Measurements from ENCODE around the gene TDRD12.
"Not testable (repeated sequence)": the region's sequence is repeated elsewhere in the genome, so short reads cannot be mapped to it uniquely, and the experiment has no call there.

Gene TDRD12

DNA sequence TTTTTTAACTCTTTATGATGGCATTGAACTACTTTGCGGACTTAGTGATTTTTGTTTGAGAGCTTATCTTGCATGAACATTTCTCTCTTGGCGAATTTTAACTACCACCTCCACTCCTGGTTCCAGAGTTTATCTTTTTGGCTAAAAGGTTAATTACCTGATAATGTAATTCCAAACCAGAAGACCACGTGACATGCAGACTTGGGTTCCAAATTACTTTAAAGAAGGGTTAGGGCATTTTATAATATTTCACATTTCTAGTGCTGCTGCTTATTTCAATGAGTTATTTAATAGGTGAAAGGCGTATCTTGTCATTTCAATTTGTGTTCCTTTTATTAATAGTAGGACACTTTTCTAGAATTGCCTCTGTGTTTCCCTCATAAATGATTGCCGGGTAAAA lies 52.0 kb downstream of the TDRD12 start:
- in situ Hi-C loops (cut with HindIII; ENCODE audit: low sequenced_read_pairs): no loop called here
- TF ChIP-seq, protein P1, sequence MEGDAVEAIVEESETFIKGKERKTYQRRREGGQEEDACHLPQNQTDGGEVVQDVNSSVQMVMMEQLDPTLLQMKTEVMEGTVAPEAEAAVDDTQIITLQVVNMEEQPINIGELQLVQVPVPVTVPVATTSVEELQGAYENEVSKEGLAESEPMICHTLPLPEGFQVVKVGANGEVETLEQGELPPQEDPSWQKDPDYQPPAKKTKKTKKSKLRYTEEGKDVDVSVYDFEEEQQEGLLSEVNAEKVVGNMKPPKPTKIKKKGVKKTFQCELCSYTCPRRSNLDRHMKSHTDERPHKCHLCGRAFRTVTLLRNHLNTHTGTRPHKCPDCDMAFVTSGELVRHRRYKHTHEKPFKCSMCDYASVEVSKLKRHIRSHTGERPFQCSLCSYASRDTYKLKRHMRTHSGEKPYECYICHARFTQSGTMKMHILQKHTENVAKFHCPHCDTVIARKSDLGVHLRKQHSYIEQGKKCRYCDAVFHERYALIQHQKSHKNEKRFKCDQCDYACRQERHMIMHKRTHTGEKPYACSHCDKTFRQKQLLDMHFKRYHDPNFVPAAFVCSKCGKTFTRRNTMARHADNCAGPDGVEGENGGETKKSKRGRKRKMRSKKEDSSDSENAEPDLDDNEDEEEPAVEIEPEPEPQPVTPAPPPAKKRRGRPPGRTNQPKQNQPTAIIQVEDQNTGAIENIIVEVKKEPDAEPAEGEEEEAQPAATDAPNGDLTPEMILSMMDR (IDR thresholded peaks at IDR 0.05; ENCODE audit: low read depth, low read length): no peak
- no peak overlapping the region for H3K4me3 ChIP-seq (ENCODE audit: low read depth, low read length)
- DNase-seq (ENCODE audit: low read depth, low spot score): no peak

DNA sequence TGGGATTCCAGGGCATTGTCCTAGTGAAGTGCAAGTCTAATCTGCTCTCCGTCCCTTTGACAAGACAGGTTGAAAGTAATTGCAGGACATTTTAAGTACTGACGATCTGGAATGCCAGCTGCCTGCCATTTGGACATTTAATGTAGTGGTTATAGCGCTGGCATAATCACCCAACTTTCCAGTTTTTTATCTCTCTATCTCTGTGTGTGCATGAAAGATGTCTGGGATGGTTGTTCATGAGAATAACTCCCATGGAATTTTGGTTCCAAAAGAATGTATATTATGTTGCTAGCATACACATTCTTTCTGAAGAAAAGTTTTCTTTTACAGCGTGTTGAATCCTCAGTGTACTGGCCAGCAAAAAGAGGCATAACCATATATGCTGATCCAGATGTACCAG lies 53.6 kb downstream of the TDRD12 start:
- no peak for DNase-seq (ENCODE audit: low read depth, low spot score)
- TF ChIP-seq, protein P1 (IDR thresholded peaks at IDR 0.05; ENCODE audit: low read depth, low read length): no peak
- in situ Hi-C loops (cut with HindIII; ENCODE audit: low sequenced_read_pairs): no loop called here
- no peak overlapping the region for H3K4me3 ChIP-seq (ENCODE audit: low read depth, low read length)

DNA sequence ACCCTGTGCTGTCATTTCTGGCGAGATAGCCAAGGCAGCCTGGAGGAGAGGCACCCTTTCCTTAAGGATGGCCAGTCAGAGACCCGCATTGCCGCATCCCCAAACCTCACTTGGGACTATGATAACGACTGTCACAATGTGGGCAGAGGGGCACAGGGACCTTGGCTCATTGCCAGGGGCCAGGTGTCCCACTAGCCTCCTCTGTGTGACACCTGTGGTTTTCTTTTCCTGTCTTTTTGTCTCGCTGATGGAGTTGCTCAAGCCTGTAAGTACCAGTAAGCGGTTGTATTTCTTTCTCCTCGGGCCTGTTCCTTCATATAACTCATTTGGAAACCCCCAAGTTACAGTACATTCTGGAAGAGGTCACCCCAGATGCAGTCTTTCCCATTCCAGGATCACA lies 59.5 kb downstream of the TDRD12 start:
- in situ Hi-C loops (cut with HindIII; ENCODE audit: low sequenced_read_pairs): no loop called here
- TF ChIP-seq, protein P1 (IDR thresholded peaks at IDR 0.05; ENCODE audit: low read depth, low read length): no peak
- DNase-seq (ENCODE audit: low read depth, low spot score): no peak
- H3K4me3 ChIP-seq (ENCODE audit: low read depth, low read length): no peak overlapping the region

DNA sequence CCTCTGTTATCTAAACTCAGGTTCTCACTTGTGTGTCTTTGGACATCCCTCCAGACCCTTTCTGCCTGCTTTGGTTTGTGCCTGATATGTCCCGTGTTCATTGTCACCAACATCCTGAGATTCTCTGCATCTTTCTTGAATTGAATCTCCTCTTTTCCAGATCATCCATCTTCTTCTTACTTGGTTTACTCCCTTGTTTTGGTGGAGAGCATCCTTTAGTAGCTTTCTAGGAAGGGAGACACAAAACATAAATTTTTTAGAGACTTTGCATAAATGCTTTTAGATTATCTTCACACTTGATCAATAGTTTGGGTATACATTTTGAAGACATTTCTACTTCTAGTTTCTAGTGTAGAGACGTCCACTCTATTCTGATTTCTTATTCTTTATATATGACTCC lies 61.7 kb downstream of the TDRD12 start:
- no peak for DNase-seq (ENCODE audit: low read depth, low spot score)
- no peak overlapping the region for H3K4me3 ChIP-seq (ENCODE audit: low read depth, low read length)
- in situ Hi-C loops (cut with HindIII; ENCODE audit: low sequenced_read_pairs): no loop called here
- TF ChIP-seq, protein P1 (IDR thresholded peaks at IDR 0.05; ENCODE audit: low read depth, low read length): no peak

DNA sequence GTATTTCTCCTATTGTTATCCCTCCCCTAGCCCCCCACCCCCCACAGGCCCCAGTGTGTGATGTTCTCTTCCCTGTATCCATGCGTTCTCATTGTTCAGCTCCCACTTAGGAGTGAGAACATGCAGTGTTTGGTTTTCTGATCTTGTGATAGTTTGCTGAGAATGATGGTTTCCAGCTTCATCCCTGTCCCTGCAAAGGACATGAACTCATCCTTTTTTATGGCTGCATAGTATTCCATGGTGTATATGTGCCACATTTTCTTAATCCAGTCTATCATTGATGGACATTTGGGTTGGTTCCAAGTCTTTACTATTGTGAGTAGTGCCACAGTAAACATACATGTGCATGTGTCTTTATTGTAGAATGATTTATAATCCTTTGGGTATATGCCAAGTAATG lies 62.5 kb downstream of the TDRD12 start:
- in situ Hi-C loops (cut with HindIII; ENCODE audit: low sequenced_read_pairs); DNase-seq (ENCODE audit: low read depth, low spot score); H3K4me3 ChIP-seq (ENCODE audit: low read depth, low read length): not testable (repeated sequence)

DNA sequence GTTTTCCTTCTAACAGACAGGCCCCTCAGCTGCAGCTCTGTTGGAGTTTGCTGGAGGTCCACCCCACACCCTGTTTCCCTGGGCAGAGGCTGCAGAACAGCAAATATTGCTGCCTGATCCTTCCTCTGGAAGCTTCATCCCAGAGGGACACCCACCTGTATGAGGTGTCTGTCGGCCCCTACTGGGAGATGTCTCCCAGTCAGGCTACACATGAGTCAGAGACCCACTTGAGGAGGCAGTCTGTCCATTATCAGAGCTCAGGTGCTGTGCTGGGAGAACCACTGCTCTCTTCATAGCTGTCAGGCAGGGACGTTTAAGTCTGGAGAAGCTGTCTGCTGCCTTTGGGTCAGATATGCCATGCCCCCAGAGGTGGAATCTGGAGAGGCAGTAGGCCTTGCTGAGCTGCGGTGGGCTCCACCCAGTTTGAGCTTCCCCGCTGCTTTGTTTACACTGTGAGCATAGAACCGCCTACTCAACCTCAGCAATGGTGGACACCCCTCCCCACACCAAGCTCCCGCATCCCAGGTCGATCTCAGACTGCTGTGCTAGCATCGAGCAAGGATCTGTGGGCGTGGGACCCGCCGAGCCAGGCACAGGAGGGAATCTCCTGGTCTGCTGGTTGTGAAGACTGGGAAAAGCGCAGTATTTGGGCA lies 67.7 kb downstream of the TDRD12 start:
- H3K4me3 ChIP-seq (ENCODE audit: low read depth, low read length); in situ Hi-C loops (cut with HindIII; ENCODE audit: low sequenced_read_pairs); DNase-seq (ENCODE audit: low read depth, low spot score): not testable (repeated sequence)

DNA sequence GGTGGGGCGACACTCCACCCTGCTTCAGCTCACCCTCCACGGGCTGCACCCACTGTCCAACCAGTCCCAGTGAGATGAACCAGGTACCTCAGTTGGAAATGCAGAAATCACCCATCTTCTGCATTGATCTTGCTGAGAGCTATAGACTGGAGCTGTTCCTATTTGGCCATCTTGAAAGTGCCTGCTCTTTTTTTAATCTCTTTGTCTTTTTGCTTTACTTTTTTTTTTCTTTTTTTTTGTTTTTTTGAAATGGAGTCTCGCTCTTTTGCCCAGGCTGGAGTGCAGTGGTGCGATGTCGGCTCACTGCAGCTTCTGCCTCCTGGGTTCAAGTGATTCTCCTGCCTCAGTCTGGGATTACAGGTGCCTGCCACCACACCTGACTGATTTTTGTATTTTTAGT lies 68.3 kb downstream of the TDRD12 start:
- DNase-seq (ENCODE audit: low read depth, low spot score); in situ Hi-C loops (cut with HindIII; ENCODE audit: low sequenced_read_pairs); H3K4me3 ChIP-seq (ENCODE audit: low read depth, low read length): not testable (repeated sequence)

DNA sequence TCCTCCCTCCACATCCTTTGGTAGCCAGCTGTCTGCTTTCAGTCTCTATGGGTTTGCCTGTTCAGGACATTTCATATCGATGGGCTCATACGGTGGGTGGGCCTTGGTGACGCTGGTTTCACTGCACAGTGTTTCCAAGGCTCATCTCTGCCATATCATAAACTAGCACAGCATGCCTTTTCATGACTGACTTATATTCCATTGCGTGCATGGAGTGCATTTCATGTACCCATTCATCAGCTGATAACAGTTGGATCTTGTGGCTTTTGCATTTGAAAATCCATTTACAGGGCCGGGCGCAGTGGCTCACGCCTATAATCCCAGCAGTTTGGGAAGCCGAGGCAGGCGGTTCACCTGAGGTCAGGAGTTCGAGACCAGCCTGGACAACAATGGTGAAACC lies 69.9 kb downstream of the TDRD12 start:
- no peak for DNase-seq (ENCODE audit: low read depth, low spot score)
- in situ Hi-C loops (cut with HindIII; ENCODE audit: low sequenced_read_pairs): no loop called here
- TF ChIP-seq, protein P1 (IDR thresholded peaks at IDR 0.05; ENCODE audit: low read depth, low read length): no peak
- no peak overlapping the region for H3K4me3 ChIP-seq (ENCODE audit: low read depth, low read length)

All from astrocyte of the spinal cord (primary cell).